ENCODE data around the gene KDM1A. TPM values are rescaled to one million over a fixed set of nuclear protein-coding genes. Genes with fewer than 3 reads are reported as not detected.

Gene KDM1A
- total and polyA plus RNA-seq, 9 of the 15 experiments (the other 6 are each of a cell fraction or from before 2014, with no cell fraction given), result 59.2 to 181 (median 168) TPM

DNA sequence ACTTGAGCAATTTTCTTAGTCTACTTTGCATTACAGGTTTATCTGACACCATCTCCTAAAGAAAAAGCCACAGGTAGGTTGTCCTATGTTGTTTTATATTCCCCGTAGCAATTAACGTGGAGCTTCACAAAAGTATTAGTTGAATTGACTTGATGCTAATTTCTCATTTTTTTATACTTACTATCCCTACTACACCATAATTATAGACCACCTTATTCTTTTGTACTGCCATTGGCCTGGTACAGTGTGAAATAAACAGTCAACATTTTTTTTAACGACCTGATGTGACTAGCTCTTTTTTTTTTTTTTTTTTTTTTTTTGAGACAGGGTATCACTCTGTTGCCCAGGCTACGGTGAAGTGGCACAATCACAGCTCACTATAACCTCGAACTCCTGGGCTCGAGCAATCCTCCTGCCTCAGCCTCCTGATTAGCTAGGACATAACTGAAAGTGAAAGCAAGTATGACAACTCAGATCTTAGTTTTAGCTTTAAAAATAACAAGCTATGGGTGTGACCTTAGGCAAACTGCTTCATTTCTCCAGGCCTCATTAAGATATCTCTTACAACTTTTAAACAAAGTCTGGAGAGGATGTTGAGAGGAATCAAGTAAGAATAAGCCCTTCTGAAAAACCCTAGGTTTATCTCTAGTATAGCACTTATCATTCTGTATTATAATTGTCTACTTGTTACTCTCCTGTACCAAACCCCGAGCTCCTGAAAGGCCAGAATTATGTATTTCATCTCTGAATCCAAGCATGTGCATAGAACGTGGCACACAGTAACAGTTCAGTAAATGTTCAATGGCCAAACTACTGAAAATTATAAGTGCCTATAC, 99.9 kb downstream of the KDM1A start (continued):
- TF ChIP-seq, protein P1, sequence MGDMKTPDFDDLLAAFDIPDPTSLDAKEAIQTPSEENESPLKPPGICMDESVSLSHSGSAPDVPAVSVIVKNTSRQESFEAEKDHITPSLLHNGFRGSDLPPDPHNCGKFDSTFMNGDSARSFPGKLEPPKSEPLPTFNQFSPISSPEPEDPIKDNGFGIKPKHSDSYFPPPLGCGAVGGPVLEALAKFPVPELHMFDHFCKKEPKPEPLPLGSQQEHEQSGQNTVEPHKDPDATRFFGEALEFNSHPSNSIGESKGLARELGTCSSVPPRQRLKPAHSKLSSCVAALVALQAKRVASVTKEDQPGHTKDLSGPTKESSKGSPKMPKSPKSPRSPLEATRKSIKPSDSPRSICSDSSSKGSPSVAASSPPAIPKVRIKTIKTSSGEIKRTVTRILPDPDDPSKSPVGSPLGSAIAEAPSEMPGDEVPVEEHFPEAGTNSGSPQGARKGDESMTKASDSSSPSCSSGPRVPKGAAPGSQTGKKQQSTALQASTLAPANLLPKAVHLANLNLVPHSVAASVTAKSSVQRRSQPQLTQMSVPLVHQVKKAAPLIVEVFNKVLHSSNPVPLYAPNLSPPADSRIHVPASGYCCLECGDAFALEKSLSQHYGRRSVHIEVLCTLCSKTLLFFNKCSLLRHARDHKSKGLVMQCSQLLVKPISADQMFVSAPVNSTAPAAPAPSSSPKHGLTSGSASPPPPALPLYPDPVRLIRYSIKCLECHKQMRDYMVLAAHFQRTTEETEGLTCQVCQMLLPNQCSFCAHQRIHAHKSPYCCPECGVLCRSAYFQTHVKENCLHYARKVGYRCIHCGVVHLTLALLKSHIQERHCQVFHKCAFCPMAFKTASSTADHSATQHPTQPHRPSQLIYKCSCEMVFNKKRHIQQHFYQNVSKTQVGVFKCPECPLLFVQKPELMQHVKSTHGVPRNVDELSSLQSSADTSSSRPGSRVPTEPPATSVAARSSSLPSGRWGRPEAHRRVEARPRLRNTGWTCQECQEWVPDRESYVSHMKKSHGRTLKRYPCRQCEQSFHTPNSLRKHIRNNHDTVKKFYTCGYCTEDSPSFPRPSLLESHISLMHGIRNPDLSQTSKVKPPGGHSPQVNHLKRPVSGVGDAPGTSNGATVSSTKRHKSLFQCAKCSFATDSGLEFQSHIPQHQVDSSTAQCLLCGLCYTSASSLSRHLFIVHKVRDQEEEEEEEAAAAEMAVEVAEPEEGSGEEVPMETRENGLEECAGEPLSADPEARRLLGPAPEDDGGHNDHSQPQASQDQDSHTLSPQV (IDR thresholded peaks at IDR 0.05), result peak; percentile 28; the same call in 1 of the 2 replicates
- TF ChIP-seq PRPF4 (IDR thresholded peaks at IDR 0.05; ENCODE audit: insufficient read depth, low read depth, low read length, poor library complexity, severe bottlenecking) (no peak), ZNF740 (CRISPR knock-in tag; IDR thresholded peaks at IDR 0.05) (no peak), ZNF740 (tag; IDR thresholded peaks at IDR 0.05) (0 out of 4 replicates have a peak, but pooled peaks of 1 of the 2 experiments have one; percentile 14), ZNF778 (CRISPR knock-in tag; IDR thresholded peaks at IDR 0.05) (no peak), KDM4B (IDR thresholded peaks at IDR 0.05; ENCODE audit: borderline replicate concordance in 2 of 2, low read depth in 1 of 2) (no peak), NCOA1 (IDR thresholded peaks at IDR 0.05; ENCODE audit: low read depth) (no peak), POLR2A (conservative IDR thresholded peaks at IDR 0.05) (no peak)
- TF ChIP-seq, protein P2, sequence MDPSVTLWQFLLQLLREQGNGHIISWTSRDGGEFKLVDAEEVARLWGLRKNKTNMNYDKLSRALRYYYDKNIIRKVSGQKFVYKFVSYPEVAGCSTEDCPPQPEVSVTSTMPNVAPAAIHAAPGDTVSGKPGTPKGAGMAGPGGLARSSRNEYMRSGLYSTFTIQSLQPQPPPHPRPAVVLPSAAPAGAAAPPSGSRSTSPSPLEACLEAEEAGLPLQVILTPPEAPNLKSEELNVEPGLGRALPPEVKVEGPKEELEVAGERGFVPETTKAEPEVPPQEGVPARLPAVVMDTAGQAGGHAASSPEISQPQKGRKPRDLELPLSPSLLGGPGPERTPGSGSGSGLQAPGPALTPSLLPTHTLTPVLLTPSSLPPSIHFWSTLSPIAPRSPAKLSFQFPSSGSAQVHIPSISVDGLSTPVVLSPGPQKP (CRISPR knock-in tag; IDR thresholded peaks at IDR 0.05), result no peak
- TF ChIP-seq, protein P3, sequence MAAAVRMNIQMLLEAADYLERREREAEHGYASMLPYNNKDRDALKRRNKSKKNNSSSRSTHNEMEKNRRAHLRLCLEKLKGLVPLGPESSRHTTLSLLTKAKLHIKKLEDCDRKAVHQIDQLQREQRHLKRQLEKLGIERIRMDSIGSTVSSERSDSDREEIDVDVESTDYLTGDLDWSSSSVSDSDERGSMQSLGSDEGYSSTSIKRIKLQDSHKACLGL (CRISPR knock-in tag; IDR thresholded peaks at IDR 0.05; ENCODE audit: borderline replicate concordance, poor library complexity, severe bottlenecking), result no peak

Data from K562 (cell line).